GM10248 (cell line): ENCODE data around the gene KIFBP.

Experiments used
- CTCF ChIA-PET: fragments of 300-600 bp; sonication (Branson Sonifier 250); formaldehyde crosslinking; extraction: SDS; loops from one replicate; lab custom pipeline; 2021; ENCODE audit warnings: antibody characterized with exemption; lab: Yijun Ruan, JAX
- POLR2A ChIA-PET: fragments of 350-650 bp; sonication (Branson Sonifier 250); formaldehyde crosslinking; extraction: SDS; loops from one replicate; lab custom pipeline; 2020; ENCODE audit warnings: antibody characterized with exemption; lab: Yijun Ruan, JAX
- DNase-seq: peaks from one replicate; pipeline ENCODE4 v3.0.0; 2012; ENCODE audit errors: extremely low spot score
- CTCF ChIP-seq: IDR thresholded peaks from 2 replicates; pipeline ENCODE4 v1.5.1; 2012; ENCODE audit warnings: mild to moderate bottlenecking, low read depth; ENCODE audit errors: extremely low read depth, missing control alignments, control extremely low read depth

KIFBP gene

DNA sequence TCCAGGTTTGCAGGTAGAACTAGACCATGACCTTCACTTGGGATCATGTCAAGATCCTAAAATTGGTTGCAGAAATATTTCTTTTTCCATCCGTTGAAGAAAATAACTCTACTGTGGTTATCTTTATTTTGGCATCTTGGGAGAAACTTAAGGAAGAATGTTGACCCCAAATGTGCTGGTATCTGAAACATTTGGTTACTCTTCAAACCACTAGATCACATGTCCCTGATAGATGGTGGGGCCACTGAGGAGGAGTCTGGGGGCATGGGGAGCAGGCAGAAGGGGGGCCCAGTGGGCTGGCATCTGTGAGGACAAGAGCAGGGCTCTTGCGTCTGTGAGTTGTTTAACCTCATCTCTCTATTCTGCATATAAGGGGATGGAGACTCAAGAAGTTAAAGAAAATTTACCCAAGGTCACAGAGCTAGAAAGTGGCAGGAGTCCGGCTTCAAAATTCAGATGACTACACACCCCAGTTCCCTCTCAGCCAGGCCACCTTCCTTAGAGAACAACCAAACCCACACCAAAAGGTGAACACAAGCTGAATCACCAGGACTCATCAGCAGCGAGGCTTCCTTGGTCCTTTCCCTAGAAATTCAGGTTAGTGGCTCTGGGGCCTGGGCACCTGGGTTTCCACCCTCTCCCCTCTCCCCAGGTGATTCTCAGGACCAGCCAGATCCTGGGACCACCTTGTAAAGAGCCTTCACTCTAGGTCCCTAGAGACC, 58.7 kb downstream of the KIFBP start:
- POLR2A ChIA-PET, result interaction anchor here (0.6 kb wide), 1 partner anchor 12 kb away, joined by 5 read pairs; no protein-coding TSS in a partner anchor
- no peak for DNase-seq
- TF ChIP-seq CTCF, result no peak
- CTCF ChIA-PET, result interaction anchor here (4.4 to 13.3 kb wide), 2 partner anchors 18 to 42 kb away, joined by 24 to 96 read pairs; no protein-coding TSS in a partner anchor

- TF ChIP-seq CTCF, result no peak
- POLR2A ChIA-PET, result interaction anchor here (0.6 to 1.8 kb wide), 4 partner anchors 11 to 43 kb away, joined by 4 to 5 read pairs (median 4); partner anchors contain the start of gene SRGN
- no peak for DNase-seq
- CTCF ChIA-PET, result interaction anchor here (1.8 to 13.3 kb wide), 3 partner anchors 17 to 44 kb away, joined by 5 to 96 read pairs (median 24); no protein-coding TSS in a partner anchor
Observed at GRCh38 chr10:69048103-69048502, 59.5 kb downstream of the KIFBP start.

DNA sequence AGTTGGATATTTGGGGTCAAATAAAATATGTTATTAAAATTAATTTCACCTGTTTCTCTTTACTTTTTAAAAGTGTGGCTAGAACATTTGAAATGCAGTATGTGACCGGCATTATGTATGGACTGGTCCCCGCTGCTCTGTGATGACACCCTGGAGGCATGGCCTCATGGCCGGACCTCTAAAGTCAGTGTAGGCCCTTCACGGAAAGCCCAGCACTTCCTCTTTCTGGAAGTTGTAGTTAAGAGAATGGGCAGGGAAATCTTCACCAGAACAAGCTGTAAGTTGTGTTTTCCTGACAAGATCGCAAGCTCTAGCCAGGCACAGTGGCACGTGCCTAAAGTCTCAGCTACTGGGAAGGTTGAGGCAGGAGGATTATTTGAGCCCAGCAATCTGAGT, 61.0 kb downstream of the KIFBP start:
- no peak for DNase-seq
- CTCF ChIA-PET, result interaction anchor here (1.0 to 13.3 kb wide), 6 partner anchors 11 to 44 kb away, joined by 3 to 96 read pairs (median 4); no protein-coding TSS in a partner anchor
- no peak for TF ChIP-seq CTCF
- POLR2A ChIA-PET, result interaction anchor here (1.8 kb wide), 1 partner anchor 40 kb away, joined by 4 read pairs; no protein-coding TSS in a partner anchor

DNA sequence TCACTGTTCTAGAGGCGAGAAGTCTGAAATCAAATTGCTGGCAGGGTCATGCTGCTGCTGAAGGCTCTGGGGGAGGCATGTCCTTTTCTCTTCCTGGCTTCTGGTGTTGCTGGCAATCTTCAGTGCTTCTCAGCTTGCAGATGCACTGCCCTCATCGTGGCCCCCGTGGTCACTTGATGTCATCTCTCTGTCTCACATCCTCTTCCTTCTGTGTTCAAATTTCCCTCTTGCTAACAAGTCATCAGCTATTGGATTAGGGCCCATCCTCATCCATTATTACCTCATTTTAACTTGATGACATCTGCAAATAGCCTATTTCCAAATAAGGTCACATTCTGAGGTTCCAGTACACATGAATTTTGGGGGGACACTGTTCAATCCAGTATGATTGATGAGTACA, 62.7 kb downstream of the KIFBP start:
- no peak for TF ChIP-seq CTCF
- CTCF ChIA-PET, result interaction anchor here (1.0 to 13.3 kb wide), 6 partner anchors 10 to 45 kb away, joined by 3 to 96 read pairs (median 4); no protein-coding TSS in a partner anchor
- POLR2A ChIA-PET, result interaction anchor here (1.6 to 2.1 kb wide), 2 partner anchors 14 to 37 kb away, joined by 7 to 8 read pairs; partner anchors contain the start of gene SRGN
- DNase-seq, result peak; percentile 74

GRCh38 chr10:69051710-69052487, 63.3 kb downstream of the KIFBP start:
- no peak for TF ChIP-seq CTCF
- ChIA-PET CTCF (interaction anchor here (1.0 to 13.3 kb wide), 7 partner anchors 9 to 46 kb away, joined by 3 to 96 read pairs (median 3); no protein-coding TSS in a partner anchor), POLR2A (interaction anchor here (1.6 to 2.1 kb wide), 2 partner anchors 14 to 36 kb away, joined by 7 to 8 read pairs; partner anchors contain the start of gene SRGN)
- peak; percentile 38 for DNase-seq

DNA sequence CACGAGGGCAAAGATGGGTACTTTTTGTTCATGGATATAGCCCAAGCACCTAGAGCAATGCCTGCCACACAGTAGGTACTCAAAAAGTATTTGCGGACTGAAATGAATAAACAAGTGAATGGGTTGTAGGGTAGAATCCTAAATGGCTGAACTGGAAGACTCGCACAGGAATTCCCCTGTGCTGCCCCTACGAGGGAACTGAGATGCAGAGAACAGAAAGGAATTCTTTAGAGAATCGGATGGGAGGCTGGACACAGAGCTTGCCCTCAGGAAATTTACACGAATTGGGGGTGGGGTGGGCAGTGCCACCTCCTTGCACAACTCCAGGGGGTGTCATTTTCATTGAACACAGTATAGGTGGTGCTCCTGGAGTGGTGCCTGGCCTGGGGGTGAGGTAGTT, 64.1 kb downstream of the KIFBP start:
- POLR2A ChIA-PET, result interaction anchor here (1.6 to 2.1 kb wide), 2 partner anchors 13 to 35 kb away, joined by 7 to 8 read pairs; partner anchors contain the start of gene SRGN

More for the DNA sequence above, 64.1 kb downstream of the KIFBP start:
- CTCF ChIA-PET, result interaction anchor here (1.3 to 13.3 kb wide), 3 partner anchors 13 to 48 kb away, joined by 3 to 96 read pairs (median 6); no protein-coding TSS in a partner anchor
- no peak for TF ChIP-seq CTCF
- no peak for DNase-seq
